ENCODE measurements around the gene MLLT1. TPM values are rescaled to one million over a fixed set of nuclear protein-coding genes. Genes with fewer than 3 reads are reported as not detected.
"Not testable (repeated sequence)": the region's sequence is repeated elsewhere in the genome, so short reads cannot be mapped to it uniquely, and the experiment has no call there.

Gene MLLT1
- total and polyA plus RNA-seq, 2 donors (not counting 1 experiment from before 2014, with no cell fraction given): 6.4 to 13.7 TPM

GRCh38 chr19:6318772-6319171 lies 39.0 kb upstream of the MLLT1 start:
- no peak overlapping the region for H3K4me3 ChIP-seq (replicated peaks in 1 of 4; ENCODE audit: control extremely low read depth in 1 of 4, insufficient read depth in 1 of 4, low read depth in 3 of 4, low read length in 4 of 4)
- no peaks in the 10 kb centered on the region for H4K20me1 ChIP-seq (ENCODE audit: control insufficient read depth, extremely low read depth, insufficient read depth, low read length)
- H2AFZ ChIP-seq (ENCODE audit: low read length): no peak overlapping the region
- H3K36me3 ChIP-seq (ENCODE audit: control insufficient read depth, insufficient read depth, low read length): no peaks in the 10 kb centered on the region
- no peaks in the 10 kb centered on the region for H3K79me2 ChIP-seq (ENCODE audit: control insufficient read depth, insufficient read depth, low read length)
- no peaks in the 10 kb centered on the region for H3K9me3 ChIP-seq (ENCODE audit: control insufficient read depth, insufficient read depth, low read depth, low read length)
- no peak for TF ChIP-seq EZH2 (IDR thresholded peaks at IDR 0.05; ENCODE audit: low read length, missing control alignments)
- no peak overlapping the region for H3K27ac ChIP-seq (ENCODE audit: insufficient read depth, low read length)
- H3K27me3 ChIP-seq (ENCODE audit: control insufficient read depth, insufficient read depth, low read length): no peaks in the 10 kb centered on the region
- no peak overlapping the region for H3K9ac ChIP-seq (ENCODE audit: insufficient read depth, low read length)
- no peak overlapping the region for H3K4me2 ChIP-seq (ENCODE audit: extremely low read depth, insufficient read depth, low read length)
- peak in 1 of 2 donors; percentile 41 for DNase-seq (ENCODE audit: low read depth in 2 of 2)
- H3K4me1 ChIP-seq (ENCODE audit: control insufficient read depth, extremely low read depth, insufficient read depth, low read length): no peaks in the 10 kb centered on the region

- H3K4me1 ChIP-seq (ENCODE audit: control insufficient read depth, extremely low read depth, insufficient read depth, low read length); H3K9me3 ChIP-seq (ENCODE audit: control insufficient read depth, insufficient read depth, low read depth, low read length); H3K4me3 ChIP-seq (replicated peaks in 1 of 4; ENCODE audit: control extremely low read depth in 1 of 4, insufficient read depth in 1 of 4, low read depth in 3 of 4, low read length in 4 of 4); H3K27me3 ChIP-seq (ENCODE audit: control insufficient read depth, insufficient read depth, low read length); H2AFZ ChIP-seq (ENCODE audit: low read length); H3K36me3 ChIP-seq (ENCODE audit: control insufficient read depth, insufficient read depth, low read length); H3K9ac ChIP-seq (ENCODE audit: insufficient read depth, low read length); H4K20me1 ChIP-seq (ENCODE audit: control insufficient read depth, extremely low read depth, insufficient read depth, low read length); H3K79me2 ChIP-seq (ENCODE audit: control insufficient read depth, insufficient read depth, low read length); H3K4me2 ChIP-seq (ENCODE audit: extremely low read depth, insufficient read depth, low read length); DNase-seq (ENCODE audit: low read depth in 2 of 2); H3K27ac ChIP-seq (ENCODE audit: insufficient read depth, low read length): not testable (repeated sequence)
These were observed 35.9 kb upstream of the MLLT1 start for GRCh38 chr19:6315646-6316045.

GRCh38 chr19:6313398-6313969 lies 33.7 kb upstream of the MLLT1 start:
- Histone ChIP-seq H4K20me1 (ENCODE audit: control insufficient read depth, extremely low read depth, insufficient read depth, low read length) (no peaks in the 10 kb centered on the region), H3K4me2 (ENCODE audit: extremely low read depth, insufficient read depth, low read length) (no peak overlapping the region), H3K9ac (ENCODE audit: insufficient read depth, low read length) (no peak overlapping the region), H3K27ac (ENCODE audit: insufficient read depth, low read length) (no peak overlapping the region), H3K36me3 (ENCODE audit: control insufficient read depth, insufficient read depth, low read length) (no peaks in the 10 kb centered on the region), H2AFZ (ENCODE audit: low read length) (no peak overlapping the region), H3K27me3 (ENCODE audit: control insufficient read depth, insufficient read depth, low read length) (no peaks in the 10 kb centered on the region), H3K79me2 (ENCODE audit: control insufficient read depth, insufficient read depth, low read length) (no peaks in the 10 kb centered on the region), H3K4me1 (ENCODE audit: control insufficient read depth, extremely low read depth, insufficient read depth, low read length) (no peaks in the 10 kb centered on the region), H3K4me3 (replicated peaks in 1 of 4; ENCODE audit: control extremely low read depth in 1 of 4, insufficient read depth in 1 of 4, low read depth in 3 of 4, low read length in 4 of 4) (no peak overlapping the region), H3K9me3 (ENCODE audit: control insufficient read depth, insufficient read depth, low read depth, low read length) (no peaks in the 10 kb centered on the region)
- TF ChIP-seq EZH2 (IDR thresholded peaks at IDR 0.05; ENCODE audit: low read length, missing control alignments): no peak
- TF ChIP-seq, protein P1, sequence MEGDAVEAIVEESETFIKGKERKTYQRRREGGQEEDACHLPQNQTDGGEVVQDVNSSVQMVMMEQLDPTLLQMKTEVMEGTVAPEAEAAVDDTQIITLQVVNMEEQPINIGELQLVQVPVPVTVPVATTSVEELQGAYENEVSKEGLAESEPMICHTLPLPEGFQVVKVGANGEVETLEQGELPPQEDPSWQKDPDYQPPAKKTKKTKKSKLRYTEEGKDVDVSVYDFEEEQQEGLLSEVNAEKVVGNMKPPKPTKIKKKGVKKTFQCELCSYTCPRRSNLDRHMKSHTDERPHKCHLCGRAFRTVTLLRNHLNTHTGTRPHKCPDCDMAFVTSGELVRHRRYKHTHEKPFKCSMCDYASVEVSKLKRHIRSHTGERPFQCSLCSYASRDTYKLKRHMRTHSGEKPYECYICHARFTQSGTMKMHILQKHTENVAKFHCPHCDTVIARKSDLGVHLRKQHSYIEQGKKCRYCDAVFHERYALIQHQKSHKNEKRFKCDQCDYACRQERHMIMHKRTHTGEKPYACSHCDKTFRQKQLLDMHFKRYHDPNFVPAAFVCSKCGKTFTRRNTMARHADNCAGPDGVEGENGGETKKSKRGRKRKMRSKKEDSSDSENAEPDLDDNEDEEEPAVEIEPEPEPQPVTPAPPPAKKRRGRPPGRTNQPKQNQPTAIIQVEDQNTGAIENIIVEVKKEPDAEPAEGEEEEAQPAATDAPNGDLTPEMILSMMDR (conservative IDR thresholded peaks at IDR 0.05 in 1 of 2, IDR thresholded peaks at IDR 0.05 in 1 of 2; ENCODE audit: low read depth in 1 of 2, low read length in 2 of 2): no peak
- DNase-seq (ENCODE audit: low read depth in 2 of 2): no peak

- no peak for DNase-seq (ENCODE audit: low read depth in 2 of 2)
- TF ChIP-seq, protein P1 (conservative IDR thresholded peaks at IDR 0.05 in 1 of 2, IDR thresholded peaks at IDR 0.05 in 1 of 2; ENCODE audit: low read depth in 1 of 2, low read length in 2 of 2): no peak
- TF ChIP-seq EZH2 (IDR thresholded peaks at IDR 0.05; ENCODE audit: low read length, missing control alignments): no peak
- Histone ChIP-seq H3K79me2 (ENCODE audit: control insufficient read depth, insufficient read depth, low read length) (no peaks in the 10 kb centered on the region), H3K9ac (ENCODE audit: insufficient read depth, low read length) (no peak overlapping the region), H3K9me3 (ENCODE audit: control insufficient read depth, insufficient read depth, low read depth, low read length) (no peaks in the 10 kb centered on the region), H3K4me2 (ENCODE audit: extremely low read depth, insufficient read depth, low read length) (no peak overlapping the region), H3K4me1 (ENCODE audit: control insufficient read depth, extremely low read depth, insufficient read depth, low read length) (no peaks in the 10 kb centered on the region), H3K27ac (ENCODE audit: insufficient read depth, low read length) (no peak overlapping the region), H2AFZ (ENCODE audit: low read length) (no peak overlapping the region), H3K4me3 (replicated peaks in 1 of 4; ENCODE audit: control extremely low read depth in 1 of 4, insufficient read depth in 1 of 4, low read depth in 3 of 4, low read length in 4 of 4) (no peak overlapping the region), H3K27me3 (ENCODE audit: control insufficient read depth, insufficient read depth, low read length) (no peaks in the 10 kb centered on the region), H4K20me1 (ENCODE audit: control insufficient read depth, extremely low read depth, insufficient read depth, low read length) (no peaks in the 10 kb centered on the region), H3K36me3 (ENCODE audit: control insufficient read depth, insufficient read depth, low read length) (no peaks in the 10 kb centered on the region)
These were observed 32.2 kb upstream of the MLLT1 start for GRCh38 chr19:6312018-6312417.

Data from fibroblast of lung (primary cell).